Kasumi-1 (cell line): Measurements from ENCODE around the gene PLXNB1.
"Not testable (repeated sequence)": the region's sequence is repeated elsewhere in the genome, so short reads cannot be mapped to it uniquely, and the experiment has no call there.

Source experiments
- DNase-seq, 2 experiments: peaks; one replicate each; lab custom pipeline; 2025; lab: John Stamatoyannopoulos, UW

Gene PLXNB1

DNA sequence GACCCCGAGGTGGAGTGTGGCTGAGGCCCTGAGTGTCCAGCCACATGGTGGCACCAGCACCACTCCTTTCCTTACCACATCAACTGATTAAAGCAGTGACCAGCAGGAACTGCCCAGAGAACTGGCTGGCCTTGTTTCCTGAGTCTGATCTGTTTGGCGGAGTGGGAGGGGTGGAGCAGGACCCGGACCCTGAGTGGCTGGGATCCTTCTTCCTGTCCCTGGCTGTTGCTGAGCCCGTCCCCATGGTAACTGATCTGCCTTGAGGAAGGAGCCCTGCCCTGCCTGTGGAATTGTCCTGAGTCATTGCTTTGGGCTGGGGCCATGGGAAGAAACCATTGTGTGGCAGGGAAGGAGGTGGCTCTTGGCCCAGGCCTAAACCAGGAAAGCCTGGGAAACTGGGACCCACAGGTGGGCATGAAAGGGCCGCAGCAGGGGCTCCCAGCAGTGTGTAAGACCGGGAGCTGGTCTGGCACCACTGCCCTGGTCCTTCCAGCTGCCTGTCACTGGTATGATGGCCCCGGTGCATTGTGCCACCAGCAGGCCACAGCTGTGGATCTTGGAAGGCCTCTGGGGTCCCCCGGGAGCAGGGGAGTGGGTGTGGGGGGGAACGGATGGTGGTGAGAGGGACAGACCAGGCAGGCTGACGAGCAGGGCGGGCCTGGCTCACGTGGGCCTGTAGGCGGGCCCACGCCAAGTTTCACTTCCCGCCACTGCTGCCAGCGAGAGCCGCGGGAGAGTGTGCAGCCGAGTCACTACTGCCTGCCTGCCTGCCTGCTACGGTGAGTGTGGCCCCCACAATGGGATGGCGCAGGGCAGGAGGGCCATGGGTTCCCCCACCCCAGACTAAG is 35.9 kb upstream of the PLXNB1 start:
- DNase-seq = peak; percentile 43 to 49

- DNase-seq = no peak
Measured at GRCh38 chr3:48465237-48465530, 35.3 kb upstream of the PLXNB1 start.

GRCh38 chr3:48464713-48465221 is 34.9 kb upstream of the PLXNB1 start:
- DNase-seq = no peak

DNA sequence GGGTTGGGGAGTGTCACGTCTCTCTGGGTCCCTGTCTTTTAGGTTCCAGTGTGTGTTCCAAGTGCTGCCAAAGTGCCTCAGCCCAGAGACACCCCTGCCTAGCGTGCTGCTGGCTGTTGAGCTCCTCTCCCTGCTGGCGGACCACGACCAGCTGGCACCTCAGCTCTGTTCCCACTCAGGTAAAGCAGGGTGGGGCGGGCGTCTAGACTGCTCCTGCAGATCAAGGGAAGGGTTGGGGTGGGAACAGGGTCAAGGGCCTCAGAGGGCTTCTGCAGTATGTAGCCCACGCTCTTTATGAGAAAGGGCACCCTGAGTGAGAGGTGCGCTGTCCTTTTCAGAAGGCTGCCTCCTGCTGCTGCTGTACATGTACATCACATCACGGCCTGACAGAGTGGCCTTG is 33.8 kb upstream of the PLXNB1 start:
- DNase-seq = no peak

GRCh38 chr3:48461767-48462166 is 31.9 kb upstream of the PLXNB1 start:
- DNase-seq = not testable (repeated sequence)

- DNase-seq = no peak
Measured at GRCh38 chr3:48460517-48460902, 30.6 kb upstream of the PLXNB1 start.

DNA sequence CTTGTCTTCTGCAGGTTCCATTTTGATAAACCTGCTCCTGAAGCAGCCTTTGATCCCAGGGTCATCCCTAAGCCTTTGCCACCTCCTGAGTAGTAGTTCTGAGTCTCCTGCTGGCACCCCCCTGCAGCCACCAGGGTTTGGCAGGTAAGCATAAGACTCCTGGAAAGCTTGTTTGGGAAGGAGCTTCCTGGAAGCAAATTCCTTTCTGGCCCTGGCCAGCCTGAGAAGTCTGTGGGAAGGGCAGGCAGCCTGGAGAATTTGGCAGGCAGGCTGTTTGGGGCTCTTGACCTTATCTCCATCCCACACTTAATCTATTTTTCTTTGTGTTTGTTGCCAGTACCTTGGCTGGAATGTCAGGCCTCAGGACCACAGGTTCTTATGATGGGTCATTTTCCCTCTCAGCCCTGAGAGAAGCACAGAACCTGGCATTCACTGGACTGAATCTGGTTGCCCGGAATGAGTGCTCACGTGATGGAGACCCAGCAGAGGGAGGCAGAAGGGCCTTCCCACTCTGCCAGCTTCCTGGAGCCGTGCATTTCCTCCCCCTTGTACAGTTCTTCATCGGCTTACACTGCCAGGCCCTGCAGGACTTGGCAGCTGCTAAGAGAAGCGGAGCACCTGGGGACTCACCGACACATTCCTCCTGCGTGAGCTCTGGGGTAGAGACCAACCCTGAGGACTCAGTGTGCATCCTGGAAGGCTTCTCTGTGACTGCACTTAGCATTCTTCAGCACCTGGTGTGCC is 30.1 kb upstream of the PLXNB1 start:
- no peak for DNase-seq

- no peak for DNase-seq
Measured at GRCh38 chr3:48459331-48459730, 29.4 kb upstream of the PLXNB1 start.

DNA sequence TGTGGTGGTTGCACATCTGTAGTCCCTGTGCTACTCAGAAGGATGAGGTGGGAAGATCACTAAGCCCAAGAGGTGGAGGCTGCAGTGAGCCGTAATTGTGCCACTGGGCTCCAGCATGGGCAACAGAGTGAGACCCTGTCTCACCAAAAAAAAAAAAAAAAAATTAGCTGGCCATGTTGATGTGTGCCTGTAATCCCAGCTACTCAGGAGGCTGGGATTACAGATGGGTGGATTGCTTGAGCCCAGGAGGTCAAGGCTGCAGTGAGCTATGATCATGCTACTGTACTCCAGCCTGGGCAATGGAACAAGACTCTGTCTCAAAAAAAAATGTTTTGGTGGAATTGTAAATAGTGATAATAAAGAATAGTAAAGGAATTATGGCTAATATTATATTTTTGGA is 26.6 kb upstream of the PLXNB1 start:
- DNase-seq = no peak

GRCh38 chr3:48451270-48451669 is 21.4 kb upstream of the PLXNB1 start:
- no peak for DNase-seq

- DNase-seq = peak; percentile 76 to 77
Measured at GRCh38 chr3:48446425-48447193, 16.7 kb upstream of the PLXNB1 start, which contains the start of gene ATRIP. TSS of gene ATRIP (plus strand) at chr3:48446737. CDS start at chr3:48446846, 109 bp downstream.

GRCh38 chr3:48446043-48446424 is 16.1 kb upstream of the PLXNB1 start:
- no peak for DNase-seq

- no peak for DNase-seq
Measured at GRCh38 chr3:48445277-48445882, 15.5 kb upstream of the PLXNB1 start.

GRCh38 chr3:48441940-48442339 is 12.1 kb upstream of the PLXNB1 start:
- DNase-seq = no peak

DNA sequence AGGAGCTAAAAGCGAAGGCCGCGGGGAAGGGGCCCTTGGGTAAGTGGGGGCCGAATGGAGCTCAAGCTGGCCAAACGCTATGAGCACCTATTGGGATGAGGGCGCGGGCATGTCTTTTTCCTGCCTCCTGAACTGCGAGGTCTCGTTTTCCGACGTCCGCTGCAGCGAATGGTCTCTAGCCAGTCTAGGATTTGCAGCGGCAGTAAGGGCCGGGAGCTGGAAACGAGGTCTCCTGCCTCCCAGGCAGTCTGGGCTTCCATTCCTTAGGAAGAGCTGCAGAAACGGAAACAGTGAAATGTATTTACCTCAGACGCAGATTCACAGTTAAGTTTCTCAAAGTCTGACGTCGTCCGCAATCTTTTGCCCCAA is 10.7 kb upstream of the PLXNB1 start:
- peak in 1 of 2 experiments; percentile 7 for DNase-seq

DNA sequence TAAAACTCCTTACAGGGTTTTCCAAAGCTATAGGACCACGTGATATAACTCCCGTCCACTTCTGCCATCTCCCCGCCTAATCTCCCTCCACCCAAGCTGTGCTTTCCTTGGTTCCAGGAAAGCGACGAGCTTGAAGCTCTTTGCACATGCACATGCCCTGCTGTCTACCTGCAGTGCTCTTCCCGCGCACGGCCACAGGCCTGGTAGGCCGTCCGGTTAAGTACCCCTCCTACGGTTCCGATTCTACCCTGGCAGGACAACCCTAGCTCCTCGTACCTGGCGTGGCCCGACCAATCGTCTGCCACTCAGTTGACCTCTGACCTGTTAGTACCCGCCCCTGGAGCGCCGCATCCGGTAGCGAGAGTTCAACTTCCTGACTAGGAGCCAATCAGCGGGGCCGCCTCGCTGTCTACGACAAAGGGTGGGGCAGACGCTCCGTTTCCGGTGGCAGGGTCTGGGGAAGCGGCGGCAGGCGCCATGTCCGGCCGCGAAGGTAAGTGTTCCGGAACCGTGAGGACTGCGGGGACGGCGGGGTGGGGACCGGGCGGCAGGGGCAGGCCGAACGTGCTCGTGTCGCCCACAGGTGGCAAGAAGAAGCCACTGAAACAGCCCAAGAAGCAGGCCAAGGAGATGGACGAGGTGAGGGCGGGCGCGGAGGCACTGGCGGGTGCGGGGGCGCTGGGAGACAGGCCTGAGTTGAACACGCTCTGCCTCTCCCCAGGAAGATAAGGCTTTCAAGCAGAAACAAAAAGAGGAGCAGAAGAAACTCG is 10.1 kb upstream of the PLXNB1 start, which contains the start of the genes CCDC51 and TMA7:
CCDC51 (minus strand) TSS at position 300 of the 770 bp plus-strand sequence. CDS start 4,991 bp downstream, outside the sequence.
TMA7 (plus strand) TSS at position 438 of the 770 bp plus-strand sequence; CDS start at position 478, 40 bp downstream.
- DNase-seq = peak; percentile 98

DNA sequence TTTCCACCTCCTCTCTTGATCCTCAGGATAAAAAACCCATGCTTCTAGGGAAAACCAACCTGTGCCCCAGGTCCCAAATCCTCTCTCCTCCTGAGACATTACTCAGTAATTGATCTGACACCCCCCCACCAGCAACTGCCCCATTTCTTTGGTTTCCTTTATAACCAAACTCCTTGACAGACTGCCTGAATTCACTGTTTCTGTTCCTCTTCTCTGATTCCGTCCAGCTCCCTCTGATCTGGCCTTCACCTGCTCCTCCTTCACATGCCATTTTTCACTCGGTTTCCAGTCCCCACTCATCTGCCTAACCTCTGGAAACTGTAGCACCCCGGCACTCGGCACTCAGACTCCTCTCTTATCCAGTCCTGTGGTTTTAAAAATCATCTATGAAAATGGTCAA is 7.9 kb upstream of the PLXNB1 start:
- no peak for DNase-seq

DNA sequence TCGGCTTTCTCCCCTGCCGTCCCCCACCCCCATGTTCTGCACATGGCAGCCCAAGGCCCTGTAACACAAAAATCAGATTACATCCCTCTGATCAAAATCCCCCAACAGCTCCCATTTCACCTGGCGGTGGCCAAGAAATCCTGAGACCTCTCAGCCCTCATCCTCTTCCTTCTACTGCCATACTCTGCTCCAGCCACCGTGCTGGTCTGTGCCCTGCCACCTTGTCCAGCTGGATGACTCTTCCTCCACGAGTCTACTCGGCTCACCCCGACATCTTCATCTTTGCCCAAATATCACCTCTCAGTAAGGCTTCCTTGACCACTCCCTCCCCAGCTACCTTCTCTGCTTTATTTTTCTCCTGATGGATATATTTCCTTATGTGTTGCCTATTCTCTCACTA is 7.0 kb upstream of the PLXNB1 start:
- no peak for DNase-seq

DNA sequence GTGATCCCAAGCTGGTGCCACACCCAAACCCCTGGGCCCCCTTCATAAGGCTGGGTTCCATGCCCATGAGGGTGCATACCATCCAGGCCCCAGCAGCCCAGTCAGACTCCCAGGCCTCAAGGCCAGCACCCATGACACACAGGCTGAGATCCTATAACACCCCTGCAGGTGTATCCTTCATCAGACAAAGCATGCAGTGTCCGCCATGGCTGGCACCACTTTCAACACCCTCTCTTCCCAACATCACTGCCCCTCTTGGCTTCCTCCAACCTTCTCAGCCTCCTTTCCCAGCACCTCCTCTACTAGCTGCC is 6.5 kb upstream of the PLXNB1 start:
- DNase-seq = no peak

GRCh38 chr3:48435774-48436476 is 6.0 kb upstream of the PLXNB1 start:
- peak; percentile 91 to 92 for DNase-seq

DNA sequence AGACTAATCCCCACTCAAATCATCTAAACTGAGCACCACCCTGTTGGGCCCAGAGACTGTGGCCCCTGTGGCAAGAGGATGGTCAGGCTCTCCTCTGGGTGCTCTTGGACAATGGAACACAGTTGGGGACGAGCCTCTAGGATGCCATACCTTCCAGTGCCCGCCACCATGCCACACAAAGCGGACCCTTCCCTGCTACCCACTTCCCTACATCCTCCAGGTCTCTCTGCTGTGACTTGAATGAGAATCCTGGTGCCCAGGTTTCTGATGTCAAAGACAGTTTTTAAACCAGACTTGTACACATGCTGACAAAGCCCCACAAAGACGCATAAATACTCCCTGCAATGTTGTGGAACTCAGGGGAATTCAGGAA is 5.3 kb upstream of the PLXNB1 start:
- no peak for DNase-seq
